Omental fat pad (tissue), 4 donors: ENCODE measurements around the gene ANKRD28. TPM values are rescaled to one million over a fixed set of nuclear protein-coding genes. Genes with fewer than 3 reads are reported as not detected.
"Not testable (repeated sequence)": the region's sequence is repeated elsewhere in the genome, so short reads cannot be mapped to it uniquely, and the experiment has no call there.

Experiments
- ATAC-seq: fragments of 150-250 bp; one replicate; pipeline ENCODE4 v1.9.1; 2016; ENCODE audit warnings: mild to moderate bottlenecking, moderate library complexity; ENCODE audit not compliant: low FRiP score
- DNase-seq: peaks from one replicate; pipeline ENCODE4 v3.0.0-alpha.2; 2019; ENCODE audit warnings: low spot score
- total RNA-seq, 4 donors: library from RNA; depleted of rRNA; stranded (reverse); fragments of >200 nt; gene quantifications; one replicate each; pipeline ENCODE4 v1.1.0, GENCODE V29; 2016
- TF ChIP-seq, protein P1 (sequence below), 3 donors: fragments of 450-650 bp; IDR thresholded peaks; one replicate each; pipeline ENCODE4 v1.5.1; 2016 to 2017; ENCODE audit warnings: antibody characterized with exemption in 3 of 3, mild to moderate bottlenecking in 3 of 3, moderate library complexity in 2 of 3

Gene ANKRD28
- total RNA-seq, 4 donors from 2014 or later: 47.6 to 197 (median 59.5) TPM

DNA sequence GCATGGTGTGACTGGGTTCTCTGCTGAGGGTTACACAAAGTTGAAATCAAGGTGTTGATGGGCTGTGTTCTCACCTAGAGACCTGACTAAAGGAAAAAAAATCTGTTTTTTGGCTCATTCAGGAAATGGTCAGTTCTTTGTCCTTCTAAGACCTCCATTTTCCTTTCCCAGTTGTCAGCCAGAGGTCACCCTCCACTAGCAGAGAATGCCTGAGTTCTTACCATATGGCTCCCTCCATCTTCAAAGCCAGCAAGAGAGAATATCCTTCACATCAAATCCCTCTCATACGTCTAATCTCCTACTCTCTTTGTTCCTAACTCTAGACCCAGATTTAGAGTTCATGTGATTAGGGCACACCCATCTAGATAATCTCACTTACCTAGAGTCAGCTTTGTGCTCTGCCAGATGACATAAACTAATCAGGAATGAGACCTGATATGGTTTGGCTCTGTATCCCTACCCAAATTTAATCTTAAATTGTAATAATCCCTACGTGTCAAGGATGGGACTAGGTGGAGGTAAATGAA is 19.4 kb downstream of the ANKRD28 start:
- no peak for ATAC-seq
- no peak for DNase-seq
- TF ChIP-seq, protein P1, sequence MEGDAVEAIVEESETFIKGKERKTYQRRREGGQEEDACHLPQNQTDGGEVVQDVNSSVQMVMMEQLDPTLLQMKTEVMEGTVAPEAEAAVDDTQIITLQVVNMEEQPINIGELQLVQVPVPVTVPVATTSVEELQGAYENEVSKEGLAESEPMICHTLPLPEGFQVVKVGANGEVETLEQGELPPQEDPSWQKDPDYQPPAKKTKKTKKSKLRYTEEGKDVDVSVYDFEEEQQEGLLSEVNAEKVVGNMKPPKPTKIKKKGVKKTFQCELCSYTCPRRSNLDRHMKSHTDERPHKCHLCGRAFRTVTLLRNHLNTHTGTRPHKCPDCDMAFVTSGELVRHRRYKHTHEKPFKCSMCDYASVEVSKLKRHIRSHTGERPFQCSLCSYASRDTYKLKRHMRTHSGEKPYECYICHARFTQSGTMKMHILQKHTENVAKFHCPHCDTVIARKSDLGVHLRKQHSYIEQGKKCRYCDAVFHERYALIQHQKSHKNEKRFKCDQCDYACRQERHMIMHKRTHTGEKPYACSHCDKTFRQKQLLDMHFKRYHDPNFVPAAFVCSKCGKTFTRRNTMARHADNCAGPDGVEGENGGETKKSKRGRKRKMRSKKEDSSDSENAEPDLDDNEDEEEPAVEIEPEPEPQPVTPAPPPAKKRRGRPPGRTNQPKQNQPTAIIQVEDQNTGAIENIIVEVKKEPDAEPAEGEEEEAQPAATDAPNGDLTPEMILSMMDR (IDR thresholded peaks at IDR 0.05): no peak

DNA sequence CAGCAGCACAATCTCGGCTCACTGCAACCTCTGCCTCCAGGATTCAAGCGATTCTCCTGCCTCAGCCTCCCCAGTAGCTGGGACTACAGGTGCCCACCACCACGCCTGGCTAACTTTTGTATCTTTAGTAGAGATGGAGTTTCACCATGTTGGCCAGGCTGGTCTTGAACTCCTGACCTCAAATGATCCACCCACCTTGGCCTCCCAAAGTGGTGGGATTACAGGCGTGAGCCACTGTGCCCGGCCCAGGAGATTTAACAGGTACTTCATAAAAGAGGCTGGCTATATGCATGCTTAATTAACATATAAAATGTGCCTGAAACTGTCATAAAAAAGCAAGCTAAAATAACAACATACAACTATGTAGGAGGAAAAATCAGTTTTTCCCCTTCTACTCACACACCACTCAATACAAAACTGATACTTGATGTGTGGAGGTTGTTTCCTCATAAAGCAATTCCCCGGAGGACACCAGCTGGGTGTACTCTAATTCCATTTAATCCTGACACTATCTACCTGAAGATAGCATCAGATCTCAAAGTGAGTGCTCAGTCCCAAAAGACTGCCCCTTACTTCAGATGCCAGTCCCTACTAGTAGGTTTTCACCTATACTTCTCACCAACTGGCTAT is 22.7 kb downstream of the ANKRD28 start:
- not testable (repeated sequence) for ATAC-seq, DNase-seq

DNA sequence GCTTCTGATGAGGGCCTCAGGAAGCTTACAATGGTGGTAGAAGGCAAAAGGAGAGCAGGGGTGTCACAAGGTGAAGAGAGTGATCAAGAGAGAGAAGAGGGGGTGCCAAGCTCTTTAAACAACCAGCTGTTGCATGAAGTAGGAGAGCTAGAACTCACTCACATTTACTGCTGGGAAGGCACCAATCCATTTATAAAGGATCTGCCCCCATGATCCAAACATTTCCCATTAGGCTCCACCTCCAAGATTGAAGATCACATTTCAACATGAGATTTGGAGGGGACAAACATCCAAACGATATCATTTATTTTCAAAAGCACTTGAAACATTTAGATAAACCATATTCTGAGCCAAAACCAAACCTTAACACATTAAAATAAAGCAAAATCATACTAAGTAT is 26.3 kb downstream of the ANKRD28 start:
- TF ChIP-seq, protein P1 (IDR thresholded peaks at IDR 0.05): no peak
- DNase-seq (no peak), ATAC-seq (no peak)

DNA sequence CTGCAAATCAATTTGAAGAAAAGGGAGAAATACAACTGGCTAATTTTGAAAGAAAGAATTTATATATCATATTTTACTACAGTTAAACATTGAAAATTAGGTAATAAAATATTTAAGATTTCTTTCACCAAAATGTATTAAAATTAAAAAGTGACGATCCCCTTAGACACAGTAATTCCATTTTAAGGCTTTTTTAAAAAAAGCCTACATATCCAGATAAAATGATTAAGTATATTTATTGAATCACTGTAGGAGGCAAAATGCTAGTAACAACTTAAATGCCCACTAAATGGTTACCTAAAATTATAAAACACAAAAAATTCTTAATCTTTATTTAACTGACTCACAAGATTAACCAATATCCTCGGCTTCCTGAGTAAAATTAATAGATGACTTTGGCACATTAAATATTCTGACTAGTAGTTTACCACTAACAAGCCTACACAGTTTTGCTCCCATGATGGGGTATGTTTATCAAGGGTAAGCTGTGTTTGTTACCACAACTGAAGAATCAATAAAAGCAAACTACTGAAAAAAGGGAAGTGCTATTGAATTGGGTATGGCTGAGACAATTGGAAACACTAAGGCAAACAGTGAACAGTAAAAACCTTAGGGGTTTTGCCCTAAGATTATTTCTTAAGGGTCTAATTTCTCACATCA is 28.4 kb downstream of the ANKRD28 start:
- DNase-seq: no peak
- TF ChIP-seq, protein P1 (IDR thresholded peaks at IDR 0.05): no peak
- ATAC-seq: peak; percentile 56

DNA sequence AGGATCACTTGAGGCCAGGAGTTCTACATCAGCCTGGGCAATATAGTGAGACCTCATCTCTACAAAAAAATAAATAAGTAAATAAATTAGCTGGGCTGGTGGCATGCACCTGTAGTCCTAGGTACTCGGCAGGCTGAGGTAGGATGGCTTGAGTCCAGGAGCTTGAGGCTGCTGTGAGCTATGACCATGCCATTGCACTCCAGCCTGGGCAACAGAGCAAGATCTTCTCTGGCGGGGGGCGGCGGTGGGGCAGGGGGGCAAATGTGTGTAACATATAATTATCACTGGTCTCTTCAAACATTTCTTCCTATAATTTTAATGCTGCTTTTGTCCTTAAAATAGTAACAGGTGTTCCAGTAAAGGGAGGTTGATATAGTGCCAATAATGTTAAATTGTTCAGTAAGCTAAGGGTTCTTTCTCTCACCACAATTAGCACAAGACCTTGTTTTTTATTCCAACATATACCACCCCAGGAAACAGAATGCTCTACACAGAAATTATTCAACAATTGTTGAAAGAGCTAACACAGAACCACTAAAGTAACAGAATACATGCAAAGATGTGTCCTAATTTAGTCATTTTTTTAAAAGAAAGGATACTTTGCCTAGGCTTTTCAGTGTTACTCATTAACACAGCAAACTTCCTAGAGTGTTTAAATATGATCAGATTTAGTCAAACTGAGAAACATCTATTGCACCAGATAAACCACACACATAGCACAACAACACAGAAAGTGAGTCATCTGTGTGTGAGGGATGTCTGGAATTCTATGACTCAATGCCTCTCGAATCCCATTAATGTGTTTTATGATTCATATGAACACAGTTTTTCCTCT is 29.1 kb downstream of the ANKRD28 start:
- TF ChIP-seq, protein P1 (IDR thresholded peaks at IDR 0.05): no peak
- no peak for DNase-seq
- peak; percentile 93 for ATAC-seq

DNA sequence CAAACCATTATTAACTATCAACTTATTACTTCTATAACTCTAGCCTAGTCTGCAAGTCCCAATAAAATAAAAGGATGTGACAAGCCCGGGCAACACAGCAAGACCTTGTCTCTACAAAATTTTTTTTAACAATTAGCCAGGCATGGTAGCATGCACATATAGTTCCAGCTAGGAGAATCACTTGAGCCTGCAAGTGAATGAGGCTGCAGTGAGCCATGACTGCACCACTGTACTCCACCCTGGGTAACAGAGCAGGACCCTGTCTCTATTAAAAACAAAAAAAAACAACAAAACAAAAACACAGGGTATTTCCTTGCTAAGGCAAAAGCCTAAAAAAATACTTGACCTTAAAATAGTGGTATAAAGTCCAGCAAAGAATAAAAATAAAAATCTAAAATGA is 31.4 kb downstream of the ANKRD28 start:
- ATAC-seq (no peak), DNase-seq (no peak)
- TF ChIP-seq, protein P1 (IDR thresholded peaks at IDR 0.05): no peak

DNA sequence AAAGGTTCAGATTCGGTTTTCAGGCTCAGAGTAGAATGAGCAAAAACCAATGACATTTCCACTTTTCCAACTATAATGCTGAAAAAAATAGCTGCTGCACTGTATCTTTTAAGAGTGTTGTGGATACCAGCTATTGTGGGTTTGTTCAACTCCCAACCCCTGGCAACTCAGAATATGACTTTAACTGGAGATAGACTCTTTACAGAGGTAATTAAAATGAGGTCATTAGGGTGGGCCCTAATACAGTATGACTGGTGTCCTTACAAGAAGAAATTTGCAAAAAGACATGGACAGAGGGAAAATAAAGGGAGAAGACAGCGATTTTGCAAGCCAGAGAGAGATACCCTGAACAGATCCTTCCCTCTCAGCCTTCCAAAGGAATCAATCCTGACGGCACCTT is 39.5 kb downstream of the ANKRD28 start:
- TF ChIP-seq, protein P1 (IDR thresholded peaks at IDR 0.05): no peak
- ATAC-seq (no peak), DNase-seq (no peak)
